ENCODE data around the gene PDGFC.
"Not testable (repeated sequence)": the region's sequence is repeated elsewhere in the genome, so short reads cannot be mapped to it uniquely, and the experiment has no call there.

PDGFC gene

GRCh38 chr4:156950948-156951347 is 20.7 kb downstream of the PDGFC start:
- no peak for DNase-seq (ENCODE audit: low read depth)

DNA sequence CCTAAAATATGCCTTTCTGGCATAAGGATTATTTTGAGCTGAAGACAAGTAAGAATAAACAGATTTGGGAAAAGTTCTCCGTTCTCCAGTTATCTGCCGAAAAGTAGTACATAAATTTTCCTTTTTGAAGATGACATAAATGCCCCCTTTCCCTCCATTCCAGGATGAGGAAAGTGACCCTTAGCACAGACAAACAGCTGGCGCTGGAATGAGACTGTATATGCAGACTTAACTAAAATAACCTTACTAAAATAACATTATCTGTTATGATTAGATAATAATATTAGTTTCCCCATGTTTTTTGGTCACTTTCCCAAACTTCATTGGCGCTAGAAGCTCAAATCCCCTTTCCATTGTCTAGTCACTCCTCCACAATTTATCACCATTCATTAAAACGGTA is 21.5 kb downstream of the PDGFC start:
- no peak for DNase-seq (ENCODE audit: low read depth)

- no peak for DNase-seq (ENCODE audit: low read depth)
These were observed 22.2 kb downstream of the PDGFC start for GRCh38 chr4:156949373-156949814.

- no peak for DNase-seq (ENCODE audit: low read depth)
These were observed 22.9 kb downstream of the PDGFC start for GRCh38 chr4:156948738-156949137.

- DNase-seq (ENCODE audit: low read depth), result no peak
These were observed 23.5 kb downstream of the PDGFC start for GRCh38 chr4:156948133-156948532.

- peak; percentile 92 for DNase-seq (ENCODE audit: low read depth)
These were observed 24.8 kb downstream of the PDGFC start for GRCh38 chr4:156946516-156947424.

- no peak for DNase-seq (ENCODE audit: low read depth)
These were observed 26.1 kb downstream of the PDGFC start for GRCh38 chr4:156945532-156945931.

DNA sequence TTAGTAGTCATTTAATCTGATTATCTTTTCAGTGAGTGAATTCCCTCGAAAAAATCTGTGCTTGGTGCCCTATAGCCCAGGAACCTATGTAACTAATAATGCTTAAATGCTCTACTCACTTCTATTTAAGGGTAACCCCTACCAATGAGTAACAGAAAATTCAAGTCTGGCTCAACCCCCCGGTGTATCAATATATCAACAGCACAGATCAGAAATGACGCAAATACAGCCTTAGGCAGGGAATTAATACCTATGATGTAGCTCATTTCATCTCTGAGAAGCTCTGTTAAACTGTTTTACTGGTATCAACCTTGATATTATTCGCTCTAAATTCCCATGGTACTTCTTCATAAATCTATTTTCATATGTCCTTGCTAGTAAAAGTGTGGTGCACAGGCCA is 28.6 kb downstream of the PDGFC start:
- DNase-seq (ENCODE audit: low read depth), result no peak

DNA sequence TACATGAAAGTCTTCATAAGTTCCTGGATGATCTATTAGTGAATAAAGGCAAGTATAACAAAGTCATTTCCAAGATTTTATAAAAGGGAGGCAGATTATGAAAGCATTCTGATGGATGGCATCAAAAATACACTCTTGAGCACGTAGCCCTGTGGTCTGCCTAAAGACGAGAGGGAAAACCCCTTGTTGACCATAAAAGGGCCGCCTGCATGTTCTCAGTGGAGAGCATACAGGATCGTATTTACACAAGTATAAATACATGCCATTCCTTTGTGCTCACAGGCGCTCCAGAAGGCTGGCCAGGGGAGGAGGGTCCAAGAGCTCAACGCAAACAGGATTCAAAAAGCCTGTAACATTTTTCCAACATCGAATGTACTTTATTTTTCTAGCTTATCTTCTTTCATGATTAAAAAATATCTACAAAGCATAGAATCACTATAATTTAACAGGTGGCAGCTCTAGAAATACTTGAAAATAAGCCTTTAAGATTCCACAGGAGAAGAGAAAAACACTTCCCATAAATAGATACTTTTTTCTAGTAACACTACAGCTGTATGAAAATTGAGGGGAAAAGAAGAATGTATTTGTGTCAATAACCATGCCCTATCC is 29.6 kb downstream of the PDGFC start:
- no peak for DNase-seq (ENCODE audit: low read depth)

GRCh38 chr4:156939801-156940200 is 31.8 kb downstream of the PDGFC start:
- no peak for DNase-seq (ENCODE audit: low read depth)

DNA sequence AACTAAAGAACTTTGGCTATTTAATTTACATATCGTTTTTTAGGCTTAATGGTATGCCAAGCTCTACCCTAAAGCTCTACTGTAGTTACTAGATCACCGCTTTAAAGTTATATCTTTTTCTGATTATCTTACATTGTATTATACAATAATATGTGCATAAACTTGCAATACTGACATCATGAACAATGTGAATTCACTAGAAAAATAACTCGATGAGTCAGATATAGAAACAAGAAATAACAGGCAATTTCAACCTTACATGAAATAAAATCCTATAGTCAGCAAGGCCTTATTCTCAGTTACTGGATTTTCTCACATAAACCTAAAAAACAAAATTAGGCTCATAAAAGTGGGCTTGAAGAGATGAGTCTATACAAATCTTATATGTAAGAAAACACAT is 32.5 kb downstream of the PDGFC start:
- no peak for DNase-seq (ENCODE audit: low read depth)

DNA sequence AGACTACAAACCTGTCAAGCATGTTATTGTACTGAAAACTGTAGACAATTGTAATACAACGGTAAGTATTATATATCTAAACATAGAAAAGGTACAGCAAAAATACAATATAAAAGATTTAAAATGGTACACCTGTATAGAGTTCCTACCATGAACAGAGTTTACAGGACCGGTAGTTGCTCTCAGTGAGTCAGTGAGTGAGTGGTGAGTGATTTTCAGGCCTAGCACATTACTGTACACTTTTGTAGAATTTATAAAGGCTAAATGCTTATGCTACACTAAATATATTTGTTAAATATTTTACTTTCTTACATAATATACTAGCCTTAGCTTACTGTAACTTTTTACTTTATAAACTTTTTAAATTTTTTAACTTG is 37.4 kb downstream of the PDGFC start:
- DNase-seq (ENCODE audit: low read depth), result no peak

DNA sequence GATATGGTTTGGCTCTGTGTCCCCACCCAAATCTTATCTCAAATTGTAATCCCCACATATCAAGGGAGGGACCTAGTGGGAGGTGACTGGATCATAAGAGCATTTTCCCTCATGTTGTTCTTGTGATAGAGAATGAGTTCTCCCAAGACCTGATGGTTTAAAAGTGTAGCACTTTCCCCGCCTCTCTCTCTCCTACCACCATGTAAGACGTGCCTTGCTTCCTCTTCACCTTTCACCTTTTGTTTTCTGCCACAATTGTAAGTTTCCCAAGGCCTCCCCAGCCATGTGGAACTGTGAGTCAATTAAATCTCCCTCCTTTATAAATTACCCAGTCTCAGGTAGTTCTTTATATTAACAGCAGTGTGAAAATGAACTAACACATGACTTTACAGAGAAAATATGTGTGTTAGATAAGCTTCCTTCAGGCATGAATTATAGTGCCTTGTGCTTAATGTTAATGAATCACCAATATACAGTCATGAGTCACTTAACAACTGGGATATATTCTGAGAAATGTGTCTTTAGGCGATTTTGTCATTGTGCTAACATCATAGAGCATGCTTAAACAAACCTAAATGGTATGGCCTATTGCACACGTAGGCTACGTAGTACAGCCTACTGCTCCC is 37.9 kb downstream of the PDGFC start:
- peak; percentile 27 for DNase-seq (ENCODE audit: low read depth)

DNA sequence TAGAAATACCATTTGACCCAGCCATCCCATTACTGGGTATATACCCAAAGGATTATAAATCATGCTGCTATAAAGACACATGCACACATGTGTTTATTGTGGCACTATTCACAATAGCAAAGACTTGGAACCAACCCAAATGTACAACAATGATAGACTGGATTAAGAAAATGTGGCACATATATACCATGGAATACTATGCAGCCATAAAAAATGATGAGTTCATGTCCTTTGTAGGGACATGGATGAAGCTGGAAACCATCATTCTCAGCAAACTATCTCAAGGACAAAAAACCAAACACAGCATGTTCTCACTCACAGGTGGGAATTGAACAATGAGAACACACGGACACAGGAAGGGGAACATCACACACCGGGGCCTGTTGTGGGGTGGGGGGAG is 39.2 kb downstream of the PDGFC start:
- not testable (repeated sequence) for DNase-seq (ENCODE audit: low read depth)

- peak; percentile 33 for DNase-seq (ENCODE audit: low read depth)
These were observed 40.3 kb downstream of the PDGFC start for GRCh38 chr4:156931267-156931666.

DNA sequence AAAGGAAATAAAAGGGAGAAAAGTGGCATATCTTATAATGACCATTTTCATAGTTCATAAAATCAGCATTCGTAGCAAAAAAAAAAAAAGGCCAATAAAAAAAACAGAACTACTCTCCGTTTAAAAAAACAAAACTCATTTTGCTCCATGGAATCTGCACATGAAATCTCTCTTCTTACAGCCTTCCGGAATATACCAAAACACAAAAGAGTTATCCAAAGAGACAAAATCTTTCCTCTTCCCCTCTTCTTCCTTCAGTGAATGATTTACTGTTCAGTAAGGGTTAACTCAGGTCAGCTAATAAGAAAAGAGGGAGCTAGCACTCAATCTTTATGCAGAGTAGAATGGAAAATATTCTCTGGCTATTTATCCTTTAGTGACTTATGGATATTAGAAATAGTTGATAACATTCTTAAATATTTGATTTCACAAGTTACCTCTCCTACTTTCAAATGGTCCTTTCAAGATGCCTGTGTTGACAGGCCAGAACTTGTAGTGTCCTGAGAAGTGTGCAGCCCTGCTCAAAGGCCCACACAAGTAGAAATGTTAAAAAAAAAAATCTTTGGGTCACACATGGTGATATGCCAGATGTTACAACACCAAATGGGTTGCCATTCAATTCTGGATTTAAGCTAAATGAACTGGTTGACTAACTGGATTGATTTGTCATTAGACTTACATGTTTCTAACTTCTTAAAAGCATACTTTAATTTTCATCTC is 42.1 kb downstream of the PDGFC start:
- DNase-seq (ENCODE audit: low read depth), result no peak

- DNase-seq (ENCODE audit: low read depth), result no peak
These were observed 46.8 kb downstream of the PDGFC start for GRCh38 chr4:156924774-156925315.

GRCh38 chr4:156923525-156923924 is 48.1 kb downstream of the PDGFC start:
- DNase-seq (ENCODE audit: low read depth), result no peak

DNA sequence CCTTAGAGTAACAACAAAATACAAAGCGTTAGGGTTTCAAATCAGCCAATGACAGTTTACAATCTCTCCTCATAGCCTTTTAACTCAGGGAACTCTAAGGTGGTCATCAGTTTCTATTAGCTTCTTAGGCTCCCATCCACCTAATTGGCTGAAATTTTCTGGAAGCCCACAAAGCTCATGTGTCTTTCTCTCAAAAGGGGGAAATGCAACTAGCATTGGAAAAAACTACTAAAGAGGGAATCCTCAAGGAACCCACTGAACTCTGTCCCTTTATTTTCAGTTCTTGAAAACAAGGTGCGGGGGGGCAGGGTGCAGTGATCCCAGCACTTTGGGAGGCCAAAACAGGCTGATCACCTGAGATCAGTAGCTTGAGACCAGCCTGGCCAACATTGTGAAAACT is 56.4 kb downstream of the PDGFC start:
- DNase-seq (ENCODE audit: low read depth), result no peak

DNA sequence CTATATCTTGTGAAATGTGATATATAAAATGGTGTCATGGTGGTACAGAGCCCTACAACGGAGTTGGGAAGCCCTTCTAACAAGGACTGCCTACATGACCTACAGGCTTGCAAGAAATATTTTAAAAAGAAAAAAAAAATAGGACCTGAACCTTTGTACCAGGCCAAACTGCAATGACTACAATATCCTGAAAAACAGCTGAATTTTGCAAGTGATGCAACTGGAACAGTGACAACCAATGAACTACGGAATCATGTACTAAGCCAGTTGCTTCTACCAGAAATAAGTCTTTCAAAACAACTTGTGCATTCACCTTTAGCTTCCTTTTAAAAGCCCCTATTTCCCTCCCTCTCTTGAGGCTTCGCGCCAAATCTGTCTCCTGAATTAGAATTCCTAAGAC is 58.4 kb downstream of the PDGFC start:
- DNase-seq (ENCODE audit: low read depth), result no peak

DNA sequence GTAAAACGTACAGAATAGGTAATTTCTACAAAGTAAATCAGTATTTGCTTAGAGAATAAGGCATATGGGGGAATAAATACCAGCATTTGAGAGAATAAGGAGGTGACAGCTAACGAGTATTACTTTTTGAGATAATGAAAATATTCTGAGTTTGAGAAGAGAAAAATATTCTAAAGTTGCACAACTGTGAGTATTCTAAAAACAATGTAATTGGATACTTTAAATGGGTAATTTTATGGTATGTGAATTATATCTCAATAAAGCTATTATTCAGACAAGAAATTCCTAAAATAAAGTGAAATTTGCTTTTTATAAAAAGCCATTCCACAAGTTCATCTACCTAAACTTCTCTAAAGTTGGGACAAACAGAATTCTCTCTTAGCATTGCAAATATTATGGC is 62.6 kb downstream of the PDGFC start:
- DNase-seq (ENCODE audit: low read depth), result no peak

DNA sequence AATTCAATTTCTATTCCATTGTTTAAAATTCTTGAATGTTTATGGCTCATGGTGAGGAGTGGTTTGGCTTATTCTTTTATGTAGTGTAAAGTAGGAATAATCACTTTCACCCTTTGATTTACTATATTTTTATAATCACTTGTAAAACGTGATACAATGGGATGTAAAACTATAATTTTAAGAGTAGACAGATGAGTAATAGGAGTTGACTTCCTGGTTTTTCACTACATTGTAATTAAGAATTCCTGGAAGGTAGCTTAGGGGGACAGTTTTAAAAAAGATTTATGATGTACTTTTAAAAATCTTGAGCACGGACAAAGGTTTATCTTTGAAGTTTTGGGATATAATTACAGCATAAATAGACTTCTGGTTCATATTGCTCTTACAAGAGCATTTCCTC is 65.3 kb downstream of the PDGFC start:
- no peak for DNase-seq (ENCODE audit: low read depth)

Data from GM04503 (cell line).